Peyer's patch (tissue), 4 donors: ENCODE measurements around the gene MTARC1. TPM values are rescaled to one million over a fixed set of nuclear protein-coding genes. Genes with fewer than 3 reads are reported as not detected.

Experiments
- DNase-seq, 3 donors: peaks; one replicate each; pipeline ENCODE4 v3.0.0-alpha.2; 2017 to 2019
- H3K27ac ChIP-seq, 4 donors: fragments of 200-600 bp; sonication (generic); one replicate each; pipeline ENCODE4 v1.5.1; 2016 to 2019
- H3K27me3 ChIP-seq, 2 donors: fragments of 200-600 bp; sonication (generic); one replicate each; pipeline ENCODE4 v1.5.1; 2019
- H3K36me3 ChIP-seq, 3 donors: fragments of 200-600 bp; sonication (generic); one replicate each; pipeline ENCODE4 v1.5.1; 2016 to 2019
- H3K4me1 ChIP-seq, 4 donors: fragments of 200-600 bp; sonication (generic); one replicate each; pipeline ENCODE4 v1.5.1; 2016 to 2019
- H3K4me3 ChIP-seq, 4 donors: fragments of 200-600 bp; sonication (generic); 1 replicate in 3 of 4; 2 replicates in 1 of 4; pipeline ENCODE4 v1.5.1; 2016 to 2019; ENCODE audit warnings: mild to moderate bottlenecking in 1 of 4
- H3K9me3 ChIP-seq, 4 donors: fragments of 200-600 bp; sonication (generic); one replicate each; pipeline ENCODE4 v1.5.1; 2016 to 2019; ENCODE audit warnings: mild to moderate bottlenecking in 1 of 4
- POLR2A ChIP-seq, 2 donors: fragments of 450-650 bp; IDR thresholded peaks; one replicate each; pipeline ENCODE4 v1.5.1; 2017; ENCODE audit warnings: antibody characterized with exemption in 2 of 2, mild to moderate bottlenecking in 2 of 2, moderate library complexity in 2 of 2
- total RNA-seq, 4 donors: library from RNA; depleted of rRNA; stranded (reverse); fragments of >200 nt; gene quantifications; one replicate each; pipeline ENCODE4 v1.1.0, GENCODE V29; 2016
- TF ChIP-seq, protein P1 (sequence below), 6 experiments: fragments of 450-650 bp in 4 of 6; fragments of 200-600 bp in 2 of 6; sonication (generic) in 1 of 6; IDR thresholded peaks; one replicate each; pipeline ENCODE4 v1.5.1; 2017 to 2019; ENCODE audit warnings: antibody characterized with exemption in 6 of 6, mild to moderate bottlenecking in 3 of 6, moderate library complexity in 1 of 6

The MTARC1 gene
- total RNA-seq, 4 donors from 2014 or later: 3.3 to 7.8 (median 5.8) TPM

DNA sequence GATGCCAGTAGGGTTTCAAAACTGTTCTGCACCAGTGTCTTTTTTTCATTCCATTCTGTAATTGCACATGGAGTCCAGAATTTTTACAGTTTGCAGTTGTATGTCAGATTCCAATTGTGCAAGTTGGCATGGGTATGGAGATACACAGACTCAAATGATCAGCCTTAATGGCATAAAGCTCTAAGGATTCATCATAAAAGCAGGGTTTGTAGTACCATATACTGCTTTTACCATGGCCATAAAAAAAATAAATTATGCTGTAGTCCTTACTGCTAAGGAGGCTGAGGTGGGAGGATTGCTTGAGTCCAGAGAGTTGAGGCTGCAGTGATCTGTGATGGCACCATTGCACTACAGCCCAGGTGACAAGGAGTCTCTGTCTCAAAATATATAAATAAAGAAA lies 10.3 kb downstream of the MTARC1 start:
- H3K27me3 ChIP-seq: no peaks in the 10 kb centered on the region
- no peaks in the 10 kb centered on the region for H3K36me3 ChIP-seq
- H3K4me3 ChIP-seq: no peak overlapping the region
- no peak overlapping the region for H3K27ac ChIP-seq
- no peak for TF ChIP-seq POLR2A (IDR thresholded peaks at IDR 0.05)
- TF ChIP-seq, protein P1, sequence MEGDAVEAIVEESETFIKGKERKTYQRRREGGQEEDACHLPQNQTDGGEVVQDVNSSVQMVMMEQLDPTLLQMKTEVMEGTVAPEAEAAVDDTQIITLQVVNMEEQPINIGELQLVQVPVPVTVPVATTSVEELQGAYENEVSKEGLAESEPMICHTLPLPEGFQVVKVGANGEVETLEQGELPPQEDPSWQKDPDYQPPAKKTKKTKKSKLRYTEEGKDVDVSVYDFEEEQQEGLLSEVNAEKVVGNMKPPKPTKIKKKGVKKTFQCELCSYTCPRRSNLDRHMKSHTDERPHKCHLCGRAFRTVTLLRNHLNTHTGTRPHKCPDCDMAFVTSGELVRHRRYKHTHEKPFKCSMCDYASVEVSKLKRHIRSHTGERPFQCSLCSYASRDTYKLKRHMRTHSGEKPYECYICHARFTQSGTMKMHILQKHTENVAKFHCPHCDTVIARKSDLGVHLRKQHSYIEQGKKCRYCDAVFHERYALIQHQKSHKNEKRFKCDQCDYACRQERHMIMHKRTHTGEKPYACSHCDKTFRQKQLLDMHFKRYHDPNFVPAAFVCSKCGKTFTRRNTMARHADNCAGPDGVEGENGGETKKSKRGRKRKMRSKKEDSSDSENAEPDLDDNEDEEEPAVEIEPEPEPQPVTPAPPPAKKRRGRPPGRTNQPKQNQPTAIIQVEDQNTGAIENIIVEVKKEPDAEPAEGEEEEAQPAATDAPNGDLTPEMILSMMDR (IDR thresholded peaks at IDR 0.05): no peak
- no peaks in the 10 kb centered on the region for H3K4me1 ChIP-seq
- no peak for DNase-seq
- H3K9me3 ChIP-seq: no peaks in the 10 kb centered on the region

DNA sequence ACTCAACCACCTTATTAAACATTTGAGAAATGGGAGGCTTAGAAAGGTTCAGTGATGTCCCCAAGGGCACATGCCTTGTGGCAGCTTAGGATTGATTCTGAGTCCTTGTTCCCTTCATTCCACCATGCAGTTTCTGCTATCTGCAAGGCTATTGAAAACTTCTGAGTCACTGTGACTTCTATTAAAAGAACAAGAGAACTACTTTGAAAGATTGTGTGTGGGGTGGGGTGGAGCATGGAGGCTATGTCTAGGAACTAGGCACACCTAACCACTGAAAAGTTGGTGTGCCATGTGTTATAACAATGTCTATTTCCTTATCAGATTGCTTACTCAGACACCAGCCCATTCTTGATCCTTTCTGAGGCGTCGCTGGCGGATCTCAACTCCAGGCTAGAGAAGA lies 10.8 kb downstream of the MTARC1 start:
- Histone ChIP-seq H3K36me3 (no peaks in the 10 kb centered on the region), H3K27me3 (no peaks in the 10 kb centered on the region), H3K4me1 (no peaks in the 10 kb centered on the region), H3K9me3 (no peaks in the 10 kb centered on the region), H3K4me3 (no peak overlapping the region), H3K27ac (no peak overlapping the region)
- DNase-seq: no peak
- no peak for TF ChIP-seq POLR2A (IDR thresholded peaks at IDR 0.05)
- TF ChIP-seq, protein P1 (IDR thresholded peaks at IDR 0.05): no peak

DNA sequence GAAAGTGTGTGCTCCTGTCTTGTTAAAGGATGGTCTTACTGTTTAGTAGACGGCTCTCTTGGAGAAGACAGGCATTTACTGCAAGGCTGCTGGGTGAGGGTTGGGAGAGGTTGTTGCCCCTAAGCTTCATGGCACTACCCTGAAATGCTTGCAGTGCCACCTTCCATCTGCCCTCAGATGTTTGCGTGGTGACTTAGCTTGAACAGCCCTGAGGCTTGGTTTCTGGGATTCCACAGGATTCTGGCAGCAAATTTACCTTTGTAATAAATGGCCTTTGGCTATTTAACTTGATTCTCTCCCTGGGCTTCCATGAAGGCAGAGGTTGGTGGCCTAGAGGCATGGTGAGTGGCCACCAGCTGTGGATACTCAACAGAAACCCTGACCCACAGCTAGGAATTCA lies 11.6 kb downstream of the MTARC1 start:
- H3K4me1 ChIP-seq: no peaks in the 10 kb centered on the region
- no peak overlapping the region for H3K4me3 ChIP-seq
- H3K9me3 ChIP-seq: no peaks in the 10 kb centered on the region
- no peaks in the 10 kb centered on the region for H3K36me3 ChIP-seq
- TF ChIP-seq, protein P1 (IDR thresholded peaks at IDR 0.05): no peak
- no peak for TF ChIP-seq POLR2A (IDR thresholded peaks at IDR 0.05)
- H3K27me3 ChIP-seq: no peaks in the 10 kb centered on the region
- DNase-seq: no peak
- H3K27ac ChIP-seq: no peak overlapping the region

DNA sequence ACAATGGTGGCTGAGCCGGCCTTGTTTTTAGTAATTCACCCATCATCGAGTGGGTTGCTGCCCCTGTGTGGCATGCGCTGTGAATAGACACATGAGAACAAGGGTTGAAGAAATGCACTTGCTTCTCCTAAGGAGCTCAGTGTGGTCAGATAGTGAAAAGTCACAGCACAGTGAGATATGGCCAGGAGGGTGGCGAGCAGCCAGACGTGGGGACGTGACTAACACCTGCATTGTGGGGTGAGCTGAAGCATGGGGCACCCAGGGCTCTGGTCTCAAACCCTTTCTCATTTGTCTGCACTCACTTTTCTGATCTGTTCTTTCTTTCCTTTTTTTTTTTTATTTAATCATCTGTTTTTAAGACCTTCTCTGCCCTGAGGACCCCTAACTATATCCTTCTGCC lies 13.5 kb downstream of the MTARC1 start:
- Histone ChIP-seq H3K4me3 (no peak overlapping the region), H3K9me3 (no peaks in the 10 kb centered on the region), H3K4me1 (no peaks in the 10 kb centered on the region), H3K36me3 (no peaks in the 10 kb centered on the region), H3K27me3 (no peaks in the 10 kb centered on the region), H3K27ac (no peak overlapping the region)
- DNase-seq: no peak
- TF ChIP-seq POLR2A (IDR thresholded peaks at IDR 0.05): no peak
- TF ChIP-seq, protein P1 (IDR thresholded peaks at IDR 0.05): no peak

DNA sequence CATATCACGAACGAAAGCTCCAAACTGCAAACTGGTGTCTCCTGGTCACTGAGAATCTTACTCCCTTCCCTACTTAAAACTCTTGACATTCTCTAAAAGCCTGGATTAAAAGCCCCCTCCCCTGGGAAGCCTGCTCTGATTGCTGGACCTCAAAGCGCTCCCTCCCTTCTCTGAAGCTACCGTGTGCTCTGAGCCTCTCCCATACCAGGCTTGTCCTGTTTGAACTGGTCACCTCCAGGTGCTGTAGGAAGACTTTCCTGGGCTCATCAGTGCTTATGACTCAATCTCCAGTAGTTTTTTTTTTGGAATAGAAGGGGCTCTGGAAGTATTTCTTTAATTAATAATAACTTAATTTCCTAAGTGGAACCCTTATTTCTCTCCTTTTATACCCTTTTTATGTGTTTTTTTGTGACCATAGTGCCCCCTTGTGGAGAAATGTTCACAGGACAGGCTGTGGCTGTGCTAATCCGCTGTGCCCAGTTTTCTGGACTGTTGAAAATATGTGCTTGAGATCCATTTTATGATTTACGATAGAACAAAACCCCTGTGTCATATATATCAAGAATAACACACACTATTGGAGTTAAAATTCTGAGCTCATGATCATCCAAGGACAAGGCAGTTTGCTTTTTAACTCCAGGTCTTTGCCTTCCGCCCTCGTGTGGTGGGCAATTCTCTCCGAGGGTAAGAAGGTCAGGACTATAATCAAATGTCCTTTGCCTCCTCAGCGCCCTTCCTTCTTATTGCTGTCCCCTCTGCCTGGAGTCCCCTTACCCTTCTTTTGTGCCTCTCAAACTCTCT lies 16.9 kb downstream of the MTARC1 start:
- no peaks in the 10 kb centered on the region for H3K4me1 ChIP-seq
- TF ChIP-seq, protein P1 (IDR thresholded peaks at IDR 0.05): peak; percentile 58 to 74 (median 67)
- TF ChIP-seq POLR2A (IDR thresholded peaks at IDR 0.05): no peak
- no peaks in the 10 kb centered on the region for H3K9me3 ChIP-seq
- peak overlapping the region in 2 of 4 donors; percentile 22 to 35 for H3K27ac ChIP-seq
- peak in 1 of 3 donors; percentile 65 for DNase-seq
- no peaks in the 10 kb centered on the region for H3K27me3 ChIP-seq
- H3K4me3 ChIP-seq: no peak overlapping the region
- H3K36me3 ChIP-seq: no peaks in the 10 kb centered on the region
